GM10847 (cell line): ENCODE measurements around the gene CFAP299.

Source experiments
- POLR2A ChIP-seq: IDR thresholded peaks from 2 replicates; pipeline ENCODE4 v1.6.1; 2011; ENCODE audit not compliant: insufficient read length; ENCODE audit errors: extremely low read depth

CFAP299 gene

GRCh38 chr4:80732010-80732409 is 396.5 kb downstream of the CFAP299 start:
- TF ChIP-seq POLR2A = no peak

DNA sequence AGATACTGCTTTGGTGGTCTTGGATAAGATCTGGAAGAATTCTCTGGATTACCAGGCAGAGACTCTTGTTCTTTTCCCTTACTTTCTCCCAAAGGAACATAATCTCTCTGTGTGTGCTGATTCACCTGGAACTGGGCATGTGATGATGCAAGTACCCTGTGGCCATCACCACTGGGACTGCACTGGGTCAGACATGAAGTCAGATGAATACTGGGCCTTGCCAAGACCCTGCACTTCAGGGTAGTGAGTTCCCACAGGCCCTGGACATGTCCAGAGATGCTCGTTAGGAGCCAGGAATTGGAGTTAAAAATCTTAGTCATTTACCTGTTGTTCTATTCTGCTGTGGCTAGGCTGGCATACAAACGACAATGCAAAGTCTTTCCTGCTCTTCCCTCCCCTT is 404.8 kb downstream of the CFAP299 start:
- TF ChIP-seq POLR2A = no peak

DNA sequence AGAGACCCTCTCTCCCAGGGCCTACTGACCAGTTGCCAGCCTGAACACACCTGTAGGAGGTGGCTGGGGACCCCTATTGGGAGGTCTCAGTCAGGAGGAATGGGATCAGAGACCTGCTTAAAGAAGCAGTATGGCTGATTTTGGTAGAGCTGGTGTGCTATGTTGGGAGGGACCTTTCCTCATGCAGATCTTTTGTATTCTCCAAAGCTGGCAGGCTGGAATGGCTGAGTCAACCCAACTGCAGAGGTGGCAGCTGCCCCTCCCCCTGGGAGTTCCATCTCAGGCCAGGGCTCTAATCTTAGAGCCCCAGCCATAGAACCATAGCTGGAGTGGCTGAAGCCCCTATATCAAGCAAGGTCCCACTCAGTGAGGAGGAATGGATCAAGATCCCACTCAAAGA is 415.7 kb downstream of the CFAP299 start:
- no peak for TF ChIP-seq POLR2A

GRCh38 chr4:80767944-80768343 is 432.4 kb downstream of the CFAP299 start:
- TF ChIP-seq POLR2A = no peak

DNA sequence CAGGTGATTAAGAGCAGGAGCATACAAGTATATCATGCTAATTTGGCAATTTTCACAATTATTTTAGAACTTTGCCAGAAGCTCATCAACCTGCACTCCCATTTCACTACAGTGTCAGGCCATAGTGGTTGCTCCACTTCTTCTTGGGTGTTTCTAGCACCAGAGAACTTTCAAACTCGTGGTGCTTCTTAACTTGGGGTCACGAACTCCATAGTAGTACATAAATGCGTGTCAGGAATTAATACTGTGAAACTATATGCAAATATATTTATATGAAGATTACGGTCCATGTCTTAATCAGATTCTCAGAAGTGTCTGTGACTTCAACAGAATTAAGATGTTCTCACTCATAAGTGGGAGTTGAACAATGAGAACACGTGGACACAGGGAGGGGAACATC is 440.6 kb downstream of the CFAP299 start:
- TF ChIP-seq POLR2A = no peak

DNA sequence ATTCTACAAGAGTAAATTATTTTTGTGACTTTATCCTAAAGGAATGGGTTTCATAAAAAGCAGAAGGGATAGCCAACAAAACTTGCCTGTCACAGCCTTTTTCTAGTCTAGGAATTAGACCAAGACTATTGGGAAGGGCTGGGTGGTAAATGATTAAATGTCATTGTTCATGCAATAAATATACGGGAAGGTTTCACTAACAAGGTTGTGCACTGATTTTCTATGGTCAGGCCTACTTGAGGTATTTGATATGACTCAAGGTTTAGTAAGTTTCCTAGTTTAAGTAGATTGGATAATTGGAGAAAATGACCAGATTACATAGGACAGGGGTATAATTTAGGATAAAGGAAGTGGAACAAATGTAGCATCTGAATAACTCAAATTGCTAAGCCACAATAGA is 445.9 kb downstream of the CFAP299 start:
- no peak for TF ChIP-seq POLR2A

- no peak for TF ChIP-seq POLR2A
Observed at GRCh38 chr4:80787306-80787705, 451.8 kb downstream of the CFAP299 start.

DNA sequence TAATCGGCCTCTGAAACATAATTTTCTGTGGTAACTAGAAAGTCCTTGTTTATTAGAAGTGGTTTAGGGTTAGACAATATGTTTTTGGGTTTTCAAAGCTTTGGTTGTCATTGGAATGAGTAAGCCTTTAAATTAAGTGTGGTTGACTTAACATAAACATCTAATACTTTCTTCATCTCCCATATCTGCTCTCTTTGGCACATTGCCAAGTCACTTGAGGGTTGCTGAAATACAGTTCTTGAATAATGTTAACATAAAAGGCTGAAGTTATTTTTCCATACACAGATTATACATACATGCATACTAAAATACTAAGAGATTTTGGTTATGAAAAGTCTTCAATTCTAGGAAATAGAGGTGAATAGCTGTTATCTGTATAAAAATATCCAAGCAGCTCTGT is 453.3 kb downstream of the CFAP299 start:
- TF ChIP-seq POLR2A = no peak

GRCh38 chr4:80790152-80790551 is 454.6 kb downstream of the CFAP299 start:
- TF ChIP-seq POLR2A = no peak

DNA sequence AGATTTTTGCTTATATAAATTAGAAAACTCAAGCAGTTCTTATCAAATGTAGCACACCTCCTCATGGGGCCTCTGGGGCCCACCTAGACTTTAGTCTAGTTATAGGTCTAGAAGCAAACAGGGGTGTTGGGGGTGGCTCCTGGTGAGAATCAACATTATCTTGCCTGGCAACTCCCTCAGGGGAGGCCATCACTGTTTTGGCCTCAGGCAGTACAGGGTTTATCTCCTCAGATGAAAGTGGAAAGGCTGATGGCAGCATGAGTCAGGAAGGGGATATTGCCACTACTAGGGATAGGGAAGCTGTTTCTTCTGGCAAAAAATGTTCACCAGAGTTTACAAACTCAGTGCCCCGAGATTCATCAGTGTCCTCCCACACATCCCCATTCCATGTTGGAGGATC is 462.6 kb downstream of the CFAP299 start:
- TF ChIP-seq POLR2A = no peak

- TF ChIP-seq POLR2A = no peak
Observed at GRCh38 chr4:80803337-80803736, 467.8 kb downstream of the CFAP299 start.

DNA sequence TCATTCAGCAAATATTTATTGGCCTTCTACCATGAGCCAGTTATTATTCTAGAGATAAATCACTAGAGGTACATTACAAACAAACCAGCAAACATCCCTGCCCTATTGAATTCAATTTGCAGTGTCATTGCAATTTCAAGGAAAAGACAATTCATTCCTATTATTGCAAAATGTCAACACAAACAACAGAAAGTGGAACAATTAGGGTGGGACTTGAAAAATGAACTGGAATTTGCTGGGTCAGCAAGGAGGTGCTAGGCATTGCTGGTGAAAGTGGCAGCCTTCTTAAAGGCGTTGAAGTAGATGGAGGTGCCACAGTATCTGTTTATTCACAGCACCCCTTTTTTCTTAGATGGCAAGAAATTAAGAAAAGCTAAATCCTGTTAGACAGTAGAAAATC is 470.9 kb downstream of the CFAP299 start:
- TF ChIP-seq POLR2A = no peak

- no peak for TF ChIP-seq POLR2A
Observed at GRCh38 chr4:80809039-80809729, 473.7 kb downstream of the CFAP299 start.

- TF ChIP-seq POLR2A = no peak
Observed at GRCh38 chr4:80811406-80811805, 475.9 kb downstream of the CFAP299 start.

- TF ChIP-seq POLR2A = no peak
Observed at GRCh38 chr4:80812145-80812544, 476.6 kb downstream of the CFAP299 start.

DNA sequence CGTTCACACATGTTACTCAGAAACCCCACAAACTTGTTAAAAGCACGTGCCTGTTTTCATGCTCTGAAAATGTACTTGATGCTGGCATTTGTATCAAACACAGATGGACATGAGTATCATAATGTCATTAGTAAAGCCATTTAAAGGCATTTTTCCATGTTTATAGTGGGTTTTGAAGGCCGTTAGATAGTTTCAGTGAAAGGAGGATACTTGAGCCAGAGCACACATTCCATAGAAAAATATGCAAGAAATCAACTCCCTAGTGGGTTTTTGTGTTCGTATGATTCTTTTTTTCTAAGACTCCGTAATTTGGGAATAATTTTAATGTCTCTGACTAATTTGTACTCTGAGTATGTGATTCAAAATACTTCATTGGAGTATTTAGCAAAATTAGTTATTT is 478.7 kb downstream of the CFAP299 start:
- no peak for TF ChIP-seq POLR2A
